Astrocyte (in vitro differentiated cells and primary cell): ENCODE measurements around the gene GRIP1. TPM values are rescaled to one million over a fixed set of nuclear protein-coding genes. Genes with fewer than 3 reads are reported as not detected.

Experiments used
- DNase-seq: peaks from one replicate; pipeline ENCODE4 v3.0.0-alpha.2; 2010; ENCODE audit warnings: low read depth
- FAIRE-seq: peaks from 2 replicates; lab custom pipeline; 2011; peaks lifted over from hg19 to GRCh38; lab: Jason Lieb, UNC
- H2AFZ ChIP-seq: 2 replicates; pipeline ENCODE4 v1.6.0; 2012; ENCODE audit warnings: low read depth, low read length, inconsistent platforms
- H3K27ac ChIP-seq: 2 replicates; pipeline ENCODE4 v1.5.1; 2011; ENCODE audit warnings: low read depth, low read length, inconsistent platforms
- H3K27me3 ChIP-seq: 2 replicates; pipeline ENCODE4 v1.6.0; 2011; ENCODE audit warnings: low read length, inconsistent platforms; ENCODE audit not compliant: insufficient read depth
- H3K36me3 ChIP-seq: 2 replicates; pipeline ENCODE4 v1.5.1; 2011; ENCODE audit warnings: low read length, inconsistent platforms; ENCODE audit not compliant: insufficient read depth
- H3K4me1 ChIP-seq: 2 replicates; pipeline ENCODE4 v1.5.1; 2011; ENCODE audit warnings: low read length, inconsistent platforms; ENCODE audit not compliant: insufficient read depth
- H3K4me2 ChIP-seq: 2 replicates; pipeline ENCODE4 v1.6.0; 2012; ENCODE audit warnings: low read length, inconsistent platforms
- H3K4me3 ChIP-seq: 2 replicates; pipeline ENCODE4 v1.5.1; 2011; ENCODE audit warnings: low read depth, mild to moderate bottlenecking, low read length, inconsistent platforms; ENCODE audit not compliant: insufficient read depth
- H3K79me2 ChIP-seq: 2 replicates; pipeline ENCODE4 v1.6.0; 2012; ENCODE audit warnings: mild to moderate bottlenecking, low read length, inconsistent platforms; ENCODE audit not compliant: insufficient read depth
- H3K9ac ChIP-seq: 2 replicates; pipeline ENCODE4 v1.6.0; 2012; ENCODE audit warnings: mild to moderate bottlenecking, low read length, inconsistent platforms
- H3K9me3 ChIP-seq: 2 replicates; pipeline ENCODE4 v1.5.1; 2012; ENCODE audit warnings: low read depth, mild to moderate bottlenecking, low read length, inconsistent platforms; ENCODE audit not compliant: insufficient read depth
- H4K20me1 ChIP-seq: 2 replicates; pipeline ENCODE4 v1.6.0; 2012; ENCODE audit warnings: low read length, inconsistent platforms; ENCODE audit not compliant: insufficient read depth
- H3K27ac Mint-ChIP-seq: one replicate; pipeline ENCODE4 v1.8.0; 2021; ENCODE audit warnings: mild to moderate bottlenecking, mixed read lengths; ENCODE audit not compliant: unreplicated experiment
- H3K27me3 Mint-ChIP-seq: one replicate; pipeline ENCODE4 v1.8.0; 2021; ENCODE audit warnings: low read depth, mixed read lengths; ENCODE audit not compliant: unreplicated experiment
- H3K36me3 Mint-ChIP-seq: one replicate; pipeline ENCODE4 v1.8.0; 2021; ENCODE audit warnings: low read depth, mixed read lengths; ENCODE audit not compliant: unreplicated experiment
- H3K4me1 Mint-ChIP-seq: one replicate; pipeline ENCODE4 v1.8.0; 2021; ENCODE audit warnings: low read depth, mixed read lengths; ENCODE audit not compliant: unreplicated experiment
- H3K4me3 Mint-ChIP-seq: one replicate; pipeline ENCODE4 v1.8.0; 2021; ENCODE audit warnings: mild to moderate bottlenecking, moderate library complexity, mixed read lengths; ENCODE audit not compliant: unreplicated experiment
- H3K9me3 Mint-ChIP-seq: one replicate; pipeline ENCODE4 v1.8.0; 2021; ENCODE audit warnings: mild to moderate bottlenecking, mixed read lengths; ENCODE audit not compliant: unreplicated experiment
- CTCF ChIP-seq: IDR thresholded peaks from 2 replicates; pipeline ENCODE4 v1.5.1; 2011; ENCODE audit warnings: low read depth, mild to moderate bottlenecking, inconsistent platforms, low read length, moderate library complexity; ENCODE audit not compliant: insufficient read depth
- EZH2 ChIP-seq: IDR thresholded peaks from 2 replicates; pipeline ENCODE4 v1.6.1; 2012; ENCODE audit warnings: mild to moderate bottlenecking, low read length, inconsistent platforms; ENCODE audit not compliant: insufficient read depth
- total RNA-seq: library from RNA; stranded (reverse); gene quantifications from 2 replicates; pipeline ENCODE4 v1.2.1, GENCODE V29; 2021

GRIP1 gene
- total RNA-seq, 1 donor from 2014 or later, result 16.7 TPM

GRCh38 chr12:66428870-66429269 lies 250.0 kb downstream of the GRIP1 start:
- no peaks in the 10 kb centered on the region for H3K36me3 ChIP-seq
- no peak overlapping the region for H3K27ac Mint-ChIP-seq
- H3K4me1 ChIP-seq, result no peaks in the 10 kb centered on the region
- no peak overlapping the region for H3K27ac ChIP-seq
- DNase-seq, result no peak
- no peaks in the 10 kb centered on the region for H3K27me3 Mint-ChIP-seq
- no peaks in the 10 kb centered on the region for H4K20me1 ChIP-seq
- H3K9me3 Mint-ChIP-seq, result peaks cover 2% of the 10 kb centered on the region
- H3K4me1 Mint-ChIP-seq, result no peaks in the 10 kb centered on the region
- TF ChIP-seq EZH2, result no peak
- no peak overlapping the region for H3K4me3 ChIP-seq
- FAIRE-seq, result no peak
- H3K9me3 ChIP-seq, result no peaks in the 10 kb centered on the region
- H3K4me3 Mint-ChIP-seq, result no peak overlapping the region
- no peaks in the 10 kb centered on the region for H3K79me2 ChIP-seq
- no peaks in the 10 kb centered on the region for H3K36me3 Mint-ChIP-seq
- H3K27me3 ChIP-seq, result no peaks in the 10 kb centered on the region
- H2AFZ ChIP-seq, result no peak overlapping the region
- H3K9ac ChIP-seq, result no peak overlapping the region
- no peak overlapping the region for H3K4me2 ChIP-seq

GRCh38 chr12:66428261-66428660 lies 250.6 kb downstream of the GRIP1 start:
- no peaks in the 10 kb centered on the region for H4K20me1 ChIP-seq
- no peaks in the 10 kb centered on the region for H3K27me3 ChIP-seq
- Mint-ChIP-seq H3K36me3 (no peaks in the 10 kb centered on the region), H3K9me3 (peaks cover 5% of the 10 kb centered on the region), H3K4me1 (no peaks in the 10 kb centered on the region), H3K27me3 (no peaks in the 10 kb centered on the region), H3K4me3 (no peak overlapping the region), H3K27ac (no peak overlapping the region)
- H3K4me3 ChIP-seq, result no peak overlapping the region
- FAIRE-seq (no peak), DNase-seq (no peak)
- no peak overlapping the region for H3K27ac ChIP-seq
- H3K4me1 ChIP-seq, result no peaks in the 10 kb centered on the region
- H3K9me3 ChIP-seq, result no peaks in the 10 kb centered on the region
- H2AFZ ChIP-seq, result no peak overlapping the region
- no peak overlapping the region for H3K4me2 ChIP-seq
- H3K79me2 ChIP-seq, result no peaks in the 10 kb centered on the region
- no peak overlapping the region for H3K9ac ChIP-seq
- TF ChIP-seq CTCF, result no peak
- no peak for TF ChIP-seq EZH2
- H3K36me3 ChIP-seq, result no peaks in the 10 kb centered on the region

- DNase-seq, result no peak
- H3K79me2 ChIP-seq, result no peaks in the 10 kb centered on the region
- H3K36me3 ChIP-seq, result no peaks in the 10 kb centered on the region
- no peaks in the 10 kb centered on the region for H3K9me3 ChIP-seq
- H3K4me2 ChIP-seq, result no peak overlapping the region
- H3K9ac ChIP-seq, result no peak overlapping the region
- Mint-ChIP-seq H3K27ac (no peak overlapping the region), H3K4me1 (no peaks in the 10 kb centered on the region), H3K9me3 (peaks cover 5% of the 10 kb centered on the region), H3K4me3 (no peak overlapping the region), H3K27me3 (no peaks in the 10 kb centered on the region), H3K36me3 (no peaks in the 10 kb centered on the region)
- no peak overlapping the region for H2AFZ ChIP-seq
- H3K27ac ChIP-seq, result no peak overlapping the region
- H4K20me1 ChIP-seq, result no peaks in the 10 kb centered on the region
- no peak for TF ChIP-seq CTCF
- TF ChIP-seq EZH2, result no peak
- no peaks in the 10 kb centered on the region for H3K4me1 ChIP-seq
- H3K4me3 ChIP-seq, result no peak overlapping the region
- H3K27me3 ChIP-seq, result no peaks in the 10 kb centered on the region
- FAIRE-seq, result no peak
These were observed 252.2 kb downstream of the GRIP1 start for GRCh38 chr12:66426696-66427095.
